B cell (primary cell): ENCODE data around the gene ZMIZ1. TPM values are rescaled to one million over a fixed set of nuclear protein-coding genes. Genes with fewer than 3 reads are reported as not detected.

Experiments
- ATAC-seq: fragments of 200-7000 bp; cut with Tn5 transposase; one replicate; pipeline ENCODE4 v1.10.0; 2021; ENCODE audit warnings: low read depth, mild to moderate bottlenecking, moderate number of reproducible peaks, moderate library complexity
- CTCF ChIA-PET: fragments of 350-600 bp; sonication (Branson Sonifier 250); formaldehyde crosslinking; loops from one replicate; lab custom pipeline; 2021; ENCODE audit warnings: antibody characterized with exemption, inconsistent platforms; lab: Charles Lee
- POLR2A ChIA-PET: fragments of 350-600 bp; sonication (Branson Sonifier 250); formaldehyde crosslinking; loops from one replicate; lab custom pipeline; 2021; ENCODE audit warnings: antibody characterized with exemption; lab: Charles Lee
- DNase-seq: peaks from one replicate; pipeline ENCODE4 v3.0.0; 2013
- H2AFZ ChIP-seq: 2 replicates; pipeline ENCODE4 v1.6.1; 2012; ENCODE audit warnings: mild to moderate bottlenecking, low read depth, low read length; ENCODE audit not compliant: insufficient read depth, poor library complexity, severe bottlenecking
- H3K27ac ChIP-seq, 2 donors: 1 replicate in 1 of 2; 2 replicates in 1 of 2; pipeline ENCODE4 v1.5.1; 2012 to 2013; ENCODE audit warnings: low read length in 2 of 2, mild to moderate bottlenecking in 2 of 2, moderate library complexity in 1 of 2
- H3K27me3 ChIP-seq, 4 experiments: fragments of 200-600 bp in 1 of 4; sonication (generic) in 1 of 4; replicated peaks in 1 of 4; 1 replicate in 2 of 4; 2 replicates in 2 of 4; pipeline versions ENCODE4 v1.6.1 to v1.7.0; 2013 to 2016; ENCODE audit warnings: low read length in 3 of 4, mild to moderate bottlenecking in 2 of 4, mixed read lengths in 1 of 4, moderate library complexity in 1 of 4; ENCODE audit not compliant: insufficient read depth in 4 of 4, control insufficient read depth in 3 of 4; ENCODE audit errors: control extremely low read depth in 1 of 4
- H3K36me3 ChIP-seq, 2 experiments: replicated peaks in 1 of 2; 1 replicate in 1 of 2; 2 replicates in 1 of 2; pipeline versions ENCODE4 v1.6.1 to v1.7.1; 2013; ENCODE audit warnings: low read length in 1 of 2; ENCODE audit not compliant: insufficient read depth in 2 of 2, control insufficient read depth in 1 of 2; ENCODE audit errors: control extremely low read depth in 1 of 2, extremely low read depth in 1 of 2
- H3K4me1 ChIP-seq, 2 donors: fragments of 200-600 bp in 1 of 2; sonication (generic) in 1 of 2; 1 replicate in 1 of 2; 2 replicates in 1 of 2; pipeline versions ENCODE4 v1.5.1 to v1.6.1; 2013 to 2017; ENCODE audit warnings: low read length in 2 of 2; ENCODE audit not compliant: control insufficient read depth in 2 of 2, insufficient read depth in 2 of 2
- H3K4me2 ChIP-seq: replicated peaks from 2 replicates; pipeline ENCODE3; 2012; ENCODE audit warnings: mild to moderate bottlenecking, low read depth, low read length; ENCODE audit not compliant: poor library complexity, severe bottlenecking
- H3K4me3 ChIP-seq, 5 experiments: fragments of 200-600 bp in 1 of 5; sonication (generic) in 1 of 5; 1 replicate in 3 of 5; 2 replicates in 2 of 5; pipeline versions ENCODE4 v1.5.1 to v1.7.0; 2011 to 2016; ENCODE audit warnings: low read length in 4 of 5, mild to moderate bottlenecking in 4 of 5, low read depth in 2 of 5, control low read depth in 1 of 5, moderate library complexity in 1 of 5; ENCODE audit not compliant: insufficient read depth in 1 of 5; ENCODE audit errors: control extremely low read depth in 1 of 5, extremely low read depth in 1 of 5
- H3K79me2 ChIP-seq: fragments of 200-600 bp; sonication (generic); one replicate; pipeline ENCODE4 v1.6.0; 2016; ENCODE audit warnings: low read length; ENCODE audit not compliant: control insufficient read depth, insufficient read depth
- H3K9ac ChIP-seq: fragments of 200-600 bp; sonication (generic); 2 replicates; pipeline ENCODE4 v1.6.1; 2017; ENCODE audit warnings: mild to moderate bottlenecking, low read length, moderate library complexity
- H3K9me3 ChIP-seq, 3 donors: one replicate each; pipeline versions ENCODE4 v1.6.1 to v1.7.1; 2013; ENCODE audit warnings: low read length in 2 of 3; ENCODE audit not compliant: control insufficient read depth in 2 of 3, insufficient read depth in 1 of 3; ENCODE audit errors: control extremely low read depth in 1 of 3
- H4K20me1 ChIP-seq: 2 replicates; pipeline ENCODE4 v1.6.0; 2012; ENCODE audit warnings: mild to moderate bottlenecking, low read length; ENCODE audit not compliant: insufficient read depth, control insufficient read depth, poor library complexity, severe bottlenecking
- H3K27ac Mint-ChIP-seq: one replicate; pipeline ENCODE4 v1.8.0; 2021; ENCODE audit warnings: mixed read lengths
- H3K27me3 Mint-ChIP-seq: one replicate; pipeline ENCODE4 v1.8.0; 2021; ENCODE audit warnings: mixed read lengths
- H3K4me1 Mint-ChIP-seq: one replicate; pipeline ENCODE4 v1.8.0; 2021; ENCODE audit warnings: mixed read lengths
- H3K4me3 Mint-ChIP-seq: one replicate; pipeline ENCODE4 v1.8.0; 2021; ENCODE audit warnings: mixed read lengths
- H3K9me3 Mint-ChIP-seq: one replicate; pipeline ENCODE4 v1.8.0; 2022; ENCODE audit warnings: mixed read lengths; ENCODE audit not compliant: insufficient read depth
- CTCF ChIP-seq: fragments of 200-600 bp; IDR thresholded peaks from one replicate; pipeline ENCODE4 v1.8.0; 2022; ENCODE audit warnings: antibody characterized with exemption, mild to moderate bottlenecking
- EZH2 ChIP-seq: IDR thresholded peaks from 2 replicates; pipeline ENCODE4 v1.6.1; 2012; ENCODE audit warnings: borderline replicate concordance, low read depth, mild to moderate bottlenecking, moderate library complexity, low read length; ENCODE audit not compliant: insufficient read depth, poor library complexity, severe bottlenecking
- WGBS: methylation state at CpG from one replicate; pipeline ENCODE4 v1.1.5; 2013; ENCODE audit warnings: missing lambda C conversion rate; ENCODE audit not compliant: insufficient coverage; 5-methylcytosine and 5-hydroxymethylcytosine counted together
- intact Hi-C: fragments of 100-400 bp; cut with micrococcal nuclease; formaldehyde crosslinking; loops from one replicate; pipeline ENCODE4 v1.10.0; 2022
- polyA plus RNA-seq: library from polyadenylated mRNA; depleted of rRNA; stranded (reverse); fragments of >200 nt; gene quantifications from 2 replicates; pipeline ENCODE4 v1.2.3, GENCODE V29; 2012
- total RNA-seq, 2 donors: library from RNA; stranded (reverse); fragments of 120-200 nt in 1 of 2; gene quantifications; 1 replicate in 1 of 2; 2 replicates in 1 of 2; pipeline versions ENCODE4 v1.2.3 to v1.2.4, GENCODE V29; 2013 to 2022

ZMIZ1 gene
- total and polyA plus RNA-seq, 2 donors (not counting 1 experiment from before 2014, with no cell fraction given): 14.3 to 64.9 TPM

- ChIA-PET CTCF (no interaction called here), POLR2A (no interaction called here)
- peaks cover 57% of the 10 kb centered on the region for H3K27me3 Mint-ChIP-seq
- Histone ChIP-seq H3K27me3 (peaks cover 0 to 43% (median 20%) of the 10 kb centered on the region in 4 experiments), H3K4me3 (no peak overlapping the region), H2AFZ (no peak overlapping the region), H4K20me1 (no peaks in the 10 kb centered on the region), H3K4me1 (peaks cover 7 to 17% of the 10 kb centered on the region in 2 donors), H3K9me3 (no peaks in the 10 kb centered on the region), H3K36me3 (no peaks in the 10 kb centered on the region), H3K9ac (no peak overlapping the region), H3K4me2 (no peak overlapping the region), H3K27ac (no peak overlapping the region), H3K79me2 (peaks cover 28% of the 10 kb centered on the region)
- peaks cover 7% of the 10 kb centered on the region for H3K4me1 Mint-ChIP-seq
- intact Hi-C loops: no loop called here
- no peaks in the 10 kb centered on the region for H3K9me3 Mint-ChIP-seq
- WGBS: 84% methylated on average over 5 of the region's 10 CpGs
- no peak for TF ChIP-seq CTCF
- no peak for TF ChIP-seq EZH2
- no peak overlapping the region for H3K27ac Mint-ChIP-seq
- DNase-seq: no peak
- no peak overlapping the region for H3K4me3 Mint-ChIP-seq
- ATAC-seq: no peak
Measured at GRCh38 chr10:79077488-79078173, 8.9 kb downstream of the ZMIZ1 start.

GRCh38 chr10:79078367-79079053 is 9.7 kb downstream of the ZMIZ1 start:
- Histone ChIP-seq H3K9me3 (peaks cover 0 to 2% (median 0%) of the 10 kb centered on the region in 3 donors), H2AFZ (no peak overlapping the region), H3K27me3 (peaks cover 0 to 40% (median 14%) of the 10 kb centered on the region in 4 experiments), H3K36me3 (no peaks in the 10 kb centered on the region), H3K4me1 (peaks cover 14 to 25% of the 10 kb centered on the region in 2 donors), H3K9ac (no peak overlapping the region), H3K4me2 (no peak overlapping the region), H3K79me2 (peaks cover 21% of the 10 kb centered on the region), H3K4me3 (no peak overlapping the region), H3K27ac (no peak overlapping the region), H4K20me1 (no peaks in the 10 kb centered on the region)
- intact Hi-C loops: no loop called here
- WGBS: 100% methylated on average over 1 of the region's 8 CpGs
- H3K27ac Mint-ChIP-seq: no peak overlapping the region
- no peak for ATAC-seq
- H3K9me3 Mint-ChIP-seq: no peaks in the 10 kb centered on the region
- ChIA-PET CTCF (no interaction called here), POLR2A (no interaction called here)
- no peak for DNase-seq
- peaks cover 54% of the 10 kb centered on the region for H3K27me3 Mint-ChIP-seq
- no peak overlapping the region for H3K4me3 Mint-ChIP-seq
- TF ChIP-seq EZH2 (no peak), CTCF (no peak)
- peaks cover 14% of the 10 kb centered on the region for H3K4me1 Mint-ChIP-seq
